ENCODE results near the gene PALD1.

Gene PALD1

GRCh38 chr10:70491614-70492013 is 13.0 kb downstream of the PALD1 start:
- Mint-ChIP-seq H3K27ac (peak overlapping the region; percentile 73), H3K27me3 (no peaks in the 10 kb centered on the region), H3K4me1 (peaks cover 54% of the 10 kb centered on the region), H3K36me3 (no peaks in the 10 kb centered on the region), H3K4me3 (no peak overlapping the region), H3K9me3 (no peaks in the 10 kb centered on the region)
- ATAC-seq = no peak

GRCh38 chr10:70492786-70493659 is 14.5 kb downstream of the PALD1 start:
- Mint-ChIP-seq H3K36me3 (no peaks in the 10 kb centered on the region), H3K4me3 (peak overlapping the region; percentile 56), H3K27me3 (no peaks in the 10 kb centered on the region), H3K4me1 (peaks cover 54% of the 10 kb centered on the region), H3K27ac (peak overlapping the region; percentile 90), H3K9me3 (no peaks in the 10 kb centered on the region)
- ATAC-seq = peak; percentile 79

DNA sequence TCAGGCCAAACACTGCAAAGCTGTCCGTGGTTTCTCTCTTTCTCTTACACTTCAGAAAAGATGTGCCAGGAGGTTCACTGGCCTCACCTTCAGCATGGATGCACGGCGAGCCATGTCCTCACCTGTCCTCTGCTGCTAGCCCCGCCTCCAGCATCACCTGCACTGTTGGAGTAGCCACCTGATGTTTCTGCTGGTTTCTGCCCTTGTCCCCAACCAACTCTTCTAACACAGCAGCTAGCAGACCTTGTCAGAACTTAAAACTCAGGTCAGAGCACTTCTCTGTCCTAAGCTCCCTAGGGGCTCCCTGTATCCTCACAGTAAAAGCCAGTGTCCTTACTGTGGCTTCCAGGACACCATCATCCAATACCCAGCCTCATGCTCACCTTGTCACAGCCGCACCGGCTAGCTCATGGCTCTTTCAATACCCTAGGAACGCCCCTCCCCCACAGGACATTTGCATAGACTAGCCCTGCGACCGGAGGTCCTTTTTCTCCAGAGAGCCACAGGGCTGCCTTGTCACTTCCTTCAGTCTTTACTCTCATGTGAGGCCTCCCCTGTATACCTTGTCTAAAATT is 15.2 kb downstream of the PALD1 start:
- Mint-ChIP-seq H3K9me3 (no peaks in the 10 kb centered on the region), H3K27ac (peak overlapping the region; percentile 90), H3K4me3 (peak overlapping the region; percentile 56), H3K4me1 (peaks cover 56% of the 10 kb centered on the region), H3K27me3 (no peaks in the 10 kb centered on the region), H3K36me3 (no peaks in the 10 kb centered on the region)
- ATAC-seq = peak; percentile 82

DNA sequence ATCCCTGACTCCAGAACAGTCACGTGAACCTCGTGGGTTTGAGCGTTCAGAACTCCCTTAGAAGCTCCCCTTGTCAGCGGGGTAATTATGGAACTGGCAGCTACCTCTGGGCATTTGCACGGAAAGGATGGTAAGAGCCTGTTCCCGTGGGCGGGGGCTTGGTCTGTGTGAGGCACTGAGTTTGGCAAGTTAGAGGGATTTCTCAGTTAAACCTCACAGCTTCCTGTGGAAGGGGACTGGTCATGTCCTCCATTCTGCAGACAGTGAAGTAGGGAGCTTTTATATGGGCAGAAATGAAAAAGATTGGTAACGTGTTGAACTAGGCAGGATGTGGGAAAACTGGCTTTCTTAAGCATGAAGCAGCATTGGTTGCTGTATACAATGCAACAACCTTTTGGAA is 16.0 kb downstream of the PALD1 start:
- H3K27me3 Mint-ChIP-seq = no peaks in the 10 kb centered on the region
- peak overlapping the region; percentile 90 for H3K27ac Mint-ChIP-seq
- peaks cover 58% of the 10 kb centered on the region for H3K4me1 Mint-ChIP-seq
- peak overlapping the region; percentile 5 for H3K4me3 Mint-ChIP-seq
- no peaks in the 10 kb centered on the region for H3K36me3 Mint-ChIP-seq
- no peak for ATAC-seq
- no peaks in the 10 kb centered on the region for H3K9me3 Mint-ChIP-seq

GRCh38 chr10:70494966-70495365 is 16.4 kb downstream of the PALD1 start:
- Mint-ChIP-seq H3K9me3 (no peaks in the 10 kb centered on the region), H3K27ac (peak overlapping the region; percentile 90), H3K4me3 (no peak overlapping the region), H3K36me3 (no peaks in the 10 kb centered on the region), H3K4me1 (peaks cover 58% of the 10 kb centered on the region), H3K27me3 (no peaks in the 10 kb centered on the region)
- ATAC-seq = no peak

GRCh38 chr10:70495691-70496261 is 17.2 kb downstream of the PALD1 start:
- no peaks in the 10 kb centered on the region for H3K9me3 Mint-ChIP-seq
- no peaks in the 10 kb centered on the region for H3K36me3 Mint-ChIP-seq
- peaks cover 58% of the 10 kb centered on the region for H3K4me1 Mint-ChIP-seq
- H3K27ac Mint-ChIP-seq = peak overlapping the region; percentile 13
- no peak for ATAC-seq
- no peak overlapping the region for H3K4me3 Mint-ChIP-seq
- H3K27me3 Mint-ChIP-seq = no peaks in the 10 kb centered on the region

- H3K4me1 Mint-ChIP-seq = peaks cover 56% of the 10 kb centered on the region
Measured at GRCh38 chr10:70496341-70497119, 18.0 kb downstream of the PALD1 start.

GRCh38 chr10:70497120-70497545 is 18.6 kb downstream of the PALD1 start:
- no peaks in the 10 kb centered on the region for H3K27me3 Mint-ChIP-seq
- no peaks in the 10 kb centered on the region for H3K36me3 Mint-ChIP-seq
- ATAC-seq = no peak
- H3K27ac Mint-ChIP-seq = no peak overlapping the region
- H3K4me3 Mint-ChIP-seq = no peak overlapping the region
- H3K9me3 Mint-ChIP-seq = no peaks in the 10 kb centered on the region
- peaks cover 50% of the 10 kb centered on the region for H3K4me1 Mint-ChIP-seq

More at GRCh38 chr10:70496341-70497119, 18.0 kb downstream of the PALD1 start:
- Mint-ChIP-seq H3K27me3 (no peaks in the 10 kb centered on the region), H3K4me3 (no peak overlapping the region), H3K36me3 (no peaks in the 10 kb centered on the region), H3K9me3 (no peaks in the 10 kb centered on the region), H3K27ac (no peak overlapping the region)
- no peak for ATAC-seq

- peaks cover 40% of the 10 kb centered on the region for H3K4me1 Mint-ChIP-seq
Measured at GRCh38 chr10:70498970-70499835, 20.6 kb downstream of the PALD1 start.

GRCh38 chr10:70499836-70500167 is 21.2 kb downstream of the PALD1 start:
- Mint-ChIP-seq H3K4me1 (peaks cover 34% of the 10 kb centered on the region), H3K27me3 (no peaks in the 10 kb centered on the region), H3K4me3 (no peak overlapping the region), H3K36me3 (no peaks in the 10 kb centered on the region), H3K27ac (peak overlapping the region; percentile 35), H3K9me3 (no peaks in the 10 kb centered on the region)
- ATAC-seq = peak; percentile 71

More at GRCh38 chr10:70498970-70499835, 20.6 kb downstream of the PALD1 start:
- H3K27me3 Mint-ChIP-seq = no peaks in the 10 kb centered on the region
- H3K36me3 Mint-ChIP-seq = no peaks in the 10 kb centered on the region
- ATAC-seq = no peak
- H3K27ac Mint-ChIP-seq = peak overlapping the region; percentile 35
- no peaks in the 10 kb centered on the region for H3K9me3 Mint-ChIP-seq
- no peak overlapping the region for H3K4me3 Mint-ChIP-seq

GRCh38 chr10:70500368-70500767 is 21.8 kb downstream of the PALD1 start:
- Mint-ChIP-seq H3K27ac (peak overlapping the region; percentile 35), H3K36me3 (no peaks in the 10 kb centered on the region), H3K9me3 (no peaks in the 10 kb centered on the region), H3K4me3 (no peak overlapping the region), H3K27me3 (no peaks in the 10 kb centered on the region), H3K4me1 (peaks cover 32% of the 10 kb centered on the region)
- ATAC-seq = peak; percentile 6

DNA sequence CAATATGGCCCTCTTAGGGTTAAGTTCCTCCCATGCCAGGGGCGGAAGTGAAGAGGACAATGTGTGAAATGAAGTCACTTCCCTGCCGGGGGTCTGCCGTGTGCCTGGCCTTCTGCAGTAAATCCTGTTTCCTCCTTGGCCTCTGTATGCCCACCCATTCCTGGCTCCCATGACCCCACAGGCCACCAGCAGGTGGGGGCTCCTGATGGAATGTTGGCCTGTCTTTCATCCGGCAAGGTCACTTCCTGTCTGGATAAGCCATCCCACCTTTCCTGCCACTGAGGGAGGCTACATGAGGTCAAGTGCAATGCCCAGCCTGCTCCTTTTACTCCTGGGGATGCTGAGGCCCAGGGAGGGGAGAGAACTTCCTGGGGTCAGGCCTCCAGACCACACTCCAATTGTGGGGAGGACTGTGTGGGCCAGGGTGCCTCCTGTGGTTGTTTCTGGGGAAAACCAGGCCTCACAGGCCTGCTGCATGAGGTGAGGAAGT is 22.3 kb downstream of the PALD1 start:
- Mint-ChIP-seq H3K27me3 (no peaks in the 10 kb centered on the region), H3K36me3 (no peaks in the 10 kb centered on the region), H3K4me1 (peaks cover 32% of the 10 kb centered on the region), H3K9me3 (no peaks in the 10 kb centered on the region), H3K4me3 (no peak overlapping the region), H3K27ac (no peak overlapping the region)
- ATAC-seq = no peak

- ATAC-seq = no peak
- H3K27ac Mint-ChIP-seq = no peak overlapping the region
- H3K4me1 Mint-ChIP-seq = peaks cover 32% of the 10 kb centered on the region
- no peaks in the 10 kb centered on the region for H3K27me3 Mint-ChIP-seq
- H3K9me3 Mint-ChIP-seq = no peaks in the 10 kb centered on the region
- H3K36me3 Mint-ChIP-seq = no peaks in the 10 kb centered on the region
- H3K4me3 Mint-ChIP-seq = no peak overlapping the region
Measured at GRCh38 chr10:70502406-70502805, 23.8 kb downstream of the PALD1 start.

DNA sequence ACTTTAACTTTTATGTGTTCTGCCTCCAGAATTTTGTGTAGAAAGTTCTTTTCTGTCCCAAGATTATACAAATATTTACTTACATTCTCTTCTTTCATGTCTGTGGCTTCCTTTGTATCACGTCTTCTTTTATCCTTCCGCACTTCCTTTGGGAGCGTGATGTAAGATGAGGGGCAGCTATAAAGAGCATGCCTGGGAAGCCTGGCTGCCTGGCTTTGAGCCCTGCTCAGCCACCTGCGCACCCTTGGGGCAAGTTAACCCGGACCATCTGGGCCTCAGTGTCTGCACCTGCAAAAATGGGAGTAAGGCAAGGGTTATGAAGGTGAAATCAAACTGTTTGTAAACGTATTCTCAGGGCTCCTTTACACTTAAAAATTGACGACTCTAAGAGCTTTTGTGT is 25.2 kb downstream of the PALD1 start:
- no peaks in the 10 kb centered on the region for H3K9me3 Mint-ChIP-seq
- H3K27ac Mint-ChIP-seq = no peak overlapping the region
- ATAC-seq = no peak

More for the DNA sequence above, 25.2 kb downstream of the PALD1 start:
- Mint-ChIP-seq H3K27me3 (no peaks in the 10 kb centered on the region), H3K4me1 (peaks cover 41% of the 10 kb centered on the region), H3K36me3 (no peaks in the 10 kb centered on the region), H3K4me3 (no peak overlapping the region)

All from stimulated activated memory B cell treated with anti-CD40 and anti-IgM and Interleukin-4, amounts not matched to agents 10 μg/mL and 1 μg/mL and 100 μg/mL, for 72 hours (primary cell).